T-helper 1 cell (primary cell): ENCODE results near the gene MAGI2.

ENCODE experiments used
- DNase-seq, 5 donors: peaks; one replicate each; pipeline ENCODE4 v3.0.0-alpha.2; 2012 to 2020

MAGI2 gene

GRCh38 chr7:78395298-78396036, 1058.0 kb downstream of the MAGI2 start:
- no peak for DNase-seq

- DNase-seq: no peak
Observed at GRCh38 chr7:78389022-78389421, 1064.4 kb downstream of the MAGI2 start.

- DNase-seq: no peak
Observed at GRCh38 chr7:78386520-78386919, 1066.9 kb downstream of the MAGI2 start.

GRCh38 chr7:78383096-78383880, 1070.2 kb downstream of the MAGI2 start:
- no peak for DNase-seq

GRCh38 chr7:78379148-78379547, 1074.3 kb downstream of the MAGI2 start:
- DNase-seq: no peak

- no peak for DNase-seq
Observed at GRCh38 chr7:78377532-78377931, 1075.9 kb downstream of the MAGI2 start.

GRCh38 chr7:78370936-78371335, 1082.5 kb downstream of the MAGI2 start:
- no peak for DNase-seq

GRCh38 chr7:78368771-78369170, 1084.7 kb downstream of the MAGI2 start:
- no peak for DNase-seq

- DNase-seq: no peak
Observed at GRCh38 chr7:78367280-78367773, 1086.1 kb downstream of the MAGI2 start.

GRCh38 chr7:78363866-78364265, 1089.6 kb downstream of the MAGI2 start:
- no peak for DNase-seq

GRCh38 chr7:78359836-78360235, 1093.6 kb downstream of the MAGI2 start:
- DNase-seq: no peak

- DNase-seq: no peak
Observed at GRCh38 chr7:78357709-78358108, 1095.8 kb downstream of the MAGI2 start.

- no peak for DNase-seq
Observed at GRCh38 chr7:78355834-78356233, 1097.6 kb downstream of the MAGI2 start.

- no peak for DNase-seq
Observed at GRCh38 chr7:78350926-78351325, 1102.5 kb downstream of the MAGI2 start.

GRCh38 chr7:78350391-78350790, 1103.1 kb downstream of the MAGI2 start:
- no peak for DNase-seq

GRCh38 chr7:78346827-78347226, 1106.6 kb downstream of the MAGI2 start:
- DNase-seq: no peak

- DNase-seq: no peak
Observed at GRCh38 chr7:78345979-78346378, 1107.5 kb downstream of the MAGI2 start.

- no peak for DNase-seq
Observed at GRCh38 chr7:78345293-78345911, 1108.1 kb downstream of the MAGI2 start.

GRCh38 chr7:78334426-78334825, 1119.0 kb downstream of the MAGI2 start:
- no peak for DNase-seq

- no peak for DNase-seq
Observed at GRCh38 chr7:78333530-78334425, 1119.7 kb downstream of the MAGI2 start.

GRCh38 chr7:78329001-78329655, 1124.3 kb downstream of the MAGI2 start:
- no peak for DNase-seq

GRCh38 chr7:78327718-78328117, 1125.7 kb downstream of the MAGI2 start:
- DNase-seq: no peak
